ENCODE results near the gene TMEM181. TPM values are rescaled to one million over a fixed set of nuclear protein-coding genes. Genes with fewer than 3 reads are reported as not detected.
"Not testable (repeated sequence)": the region's sequence is repeated elsewhere in the genome, so short reads cannot be mapped to it uniquely, and the experiment has no call there.

TMEM181 gene
- total RNA-seq, 2 experiments from 2014 or later, result 8.3 to 9.9 TPM

DNA sequence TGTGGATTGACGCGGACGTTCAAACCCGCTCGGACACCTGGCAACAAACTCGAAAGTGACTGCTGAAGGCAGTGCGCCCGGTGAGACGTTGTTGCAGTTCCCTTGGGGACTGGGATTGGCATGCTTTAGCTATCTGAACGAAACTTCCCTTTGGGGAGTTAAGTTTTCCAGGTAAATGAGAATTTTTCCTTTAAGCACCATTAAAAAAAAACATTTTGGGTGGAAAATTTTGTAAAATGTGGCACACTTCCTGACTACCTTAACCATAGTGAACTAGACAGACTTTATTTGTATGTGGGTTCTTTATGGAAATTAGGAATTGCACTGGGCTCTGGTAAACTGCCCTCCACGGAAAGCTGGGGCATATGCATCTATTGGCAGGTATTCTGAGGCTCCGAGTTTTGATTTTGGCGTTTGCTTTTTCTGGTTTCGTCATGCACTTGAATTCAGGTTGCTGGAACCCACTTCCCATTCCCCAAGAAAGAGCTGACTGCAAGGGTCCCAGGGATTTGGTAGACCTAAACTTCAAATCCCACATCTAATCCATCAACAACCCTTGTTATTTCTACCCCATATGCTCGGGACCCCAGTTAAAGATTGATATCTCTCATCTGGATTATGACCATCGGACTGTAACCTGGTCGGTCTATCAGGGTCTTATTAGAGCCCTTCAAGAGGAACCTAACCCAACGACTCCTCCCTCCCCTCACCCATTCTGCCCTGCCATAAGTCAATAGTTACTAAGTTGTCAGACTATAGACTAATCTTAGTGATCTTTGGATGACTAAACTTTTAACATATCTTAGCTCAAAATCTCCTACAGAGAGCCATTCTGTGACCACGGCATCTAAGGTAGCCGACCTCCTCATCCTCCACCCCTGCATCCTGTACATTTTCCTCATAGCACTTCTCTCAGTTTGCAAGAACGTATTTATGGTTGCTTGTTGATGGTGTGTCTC lies 85.5 kb downstream of the TMEM181 start:
- peak overlapping the region; percentile 94 for H3K27ac Mint-ChIP-seq
- peaks cover 71% of the 10 kb centered on the region for H3K4me1 Mint-ChIP-seq
- POLR2A ChIA-PET, result interaction anchor here (0.6 to 4.0 kb wide), 6 partner anchors 7 to 373 kb away, joined by 3 to 71 read pairs (median 6); no protein-coding TSS in a partner anchor
- CTCF ChIA-PET, result interaction anchor here (0.6 to 2.8 kb wide), 9 partner anchors 8 to 459 kb away, joined by 3 to 11 read pairs (median 4); no protein-coding TSS in a partner anchor
- intact Hi-C loops (cut with DNase I, micrococcal nuclease), result loop anchor here (1.0 to 10.0 kb wide), 14 partner anchors 8 to 1861 kb away; partner anchors contain the start of genes GTF2H5 (in 1 of the 2), SERAC1 (in 1 of the 2), SNX9 (in 1 of the 2) and TAGAP (in 1 of the 2)
- peak; percentile 9 for ATAC-seq
- peaks cover 2% of the 10 kb centered on the region for H3K9me3 Mint-ChIP-seq (ENCODE audit: low read depth)
- H3K27me3 Mint-ChIP-seq, result no peaks in the 10 kb centered on the region
- H3K4me3 Mint-ChIP-seq, result peak overlapping the region; percentile 99
- H3K36me3 Mint-ChIP-seq (ENCODE audit: low read depth), result peaks cover 43% of the 10 kb centered on the region
- DNase-seq, result peak; percentile 57

GRCh38 chr6:158646023-158646910 lies 86.4 kb downstream of the TMEM181 start:
- Mint-ChIP-seq H3K36me3 (ENCODE audit: low read depth) (peaks cover 41% of the 10 kb centered on the region), H3K4me1 (peaks cover 66% of the 10 kb centered on the region), H3K9me3 (ENCODE audit: low read depth) (peaks cover 2% of the 10 kb centered on the region), H3K27ac (peak overlapping the region; percentile 94), H3K27me3 (no peaks in the 10 kb centered on the region), H3K4me3 (peak overlapping the region; percentile 99)
- no peak for ATAC-seq
- intact Hi-C loops (cut with DNase I, micrococcal nuclease), result loop anchor here (5.0 to 10.0 kb wide), 7 partner anchors 206 to 1861 kb away; partner anchors contain the start of genes SNX9 (in 1 of the 2) and TAGAP (in 1 of the 2)
- ChIA-PET POLR2A (interaction anchor here (4.0 kb wide), 1 partner anchor 7 kb away, joined by 71 read pairs; no protein-coding TSS in a partner anchor), CTCF (interaction anchor here (0.6 to 2.8 kb wide), 8 partner anchors 9 to 458 kb away, joined by 3 to 9 read pairs (median 4); no protein-coding TSS in a partner anchor)
- DNase-seq, result peak; percentile 18

- intact Hi-C loops (cut with DNase I, micrococcal nuclease), result loop anchor here (5.0 to 10.0 kb wide), 7 partner anchors 205 to 1863 kb away; partner anchors contain the start of genes SNX9 (in 1 of the 2) and TAGAP (in 1 of the 2)
- DNase-seq (peak; percentile 4), ATAC-seq (no peak)
- no peak overlapping the region for H3K4me3 Mint-ChIP-seq
- peaks cover 60% of the 10 kb centered on the region for H3K4me1 Mint-ChIP-seq
- ChIA-PET CTCF (interaction anchor here (0.7 to 1.3 kb wide), 3 partner anchors 13 to 395 kb away, joined by 3 to 5 read pairs (median 5); no protein-coding TSS in a partner anchor), POLR2A (no interaction called here)
- H3K27me3 Mint-ChIP-seq, result no peaks in the 10 kb centered on the region
- H3K27ac Mint-ChIP-seq, result peak overlapping the region; percentile 80
- H3K9me3 Mint-ChIP-seq (ENCODE audit: low read depth), result peaks cover 2% of the 10 kb centered on the region
- H3K36me3 Mint-ChIP-seq (ENCODE audit: low read depth), result peaks cover 40% of the 10 kb centered on the region
Observed at GRCh38 chr6:158647501-158647900, 87.6 kb downstream of the TMEM181 start.

DNA sequence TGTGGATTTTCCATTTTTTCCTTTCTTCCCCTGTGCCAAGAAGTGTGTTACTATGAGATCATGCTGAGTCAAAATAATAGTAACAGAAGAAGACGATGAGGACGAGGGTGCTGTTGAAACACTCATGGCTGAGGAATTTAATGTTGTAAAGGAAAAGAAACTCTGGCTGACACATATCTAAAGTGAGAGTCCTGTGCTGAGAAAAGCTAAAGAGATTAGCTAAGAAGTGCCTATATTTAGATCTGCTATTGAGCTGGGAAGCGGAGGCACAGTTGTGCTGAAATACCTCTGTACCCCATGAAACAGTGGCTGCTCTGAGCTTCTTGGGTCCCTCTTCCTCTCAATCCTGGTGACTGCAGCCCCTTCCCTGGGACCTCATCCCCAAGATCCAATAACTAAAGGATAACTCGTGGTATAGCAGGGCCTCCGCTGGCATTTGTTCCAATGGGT lies 88.8 kb downstream of the TMEM181 start:
- Mint-ChIP-seq H3K27me3 (no peaks in the 10 kb centered on the region), H3K4me1 (peaks cover 64% of the 10 kb centered on the region), H3K4me3 (peak overlapping the region; percentile 81), H3K9me3 (ENCODE audit: low read depth) (peaks cover 2% of the 10 kb centered on the region), H3K27ac (peak overlapping the region; percentile 88), H3K36me3 (ENCODE audit: low read depth) (peaks cover 42% of the 10 kb centered on the region)
- CTCF ChIA-PET, result interaction anchor here (1.3 to 1.8 kb wide), 2 partner anchors 11 to 42 kb away, joined by 4 to 7 read pairs; no protein-coding TSS in a partner anchor
- intact Hi-C loops (cut with DNase I, micrococcal nuclease), result loop anchor here (1.0 to 10.0 kb wide), 17 partner anchors 168 to 1864 kb away; partner anchors contain the start of genes SNX9 (in 1 of the 2), TAGAP (in 1 of the 2) and WTAP (in 1 of the 2)
- POLR2A ChIA-PET, result interaction anchor here (0.5 to 1.9 kb wide), 15 partner anchors 10 to 451 kb away, joined by 4 to 21 read pairs (median 5); partner anchors contain the start of gene EZR
- ATAC-seq (peak; percentile 21), DNase-seq (peak; percentile 60)

DNA sequence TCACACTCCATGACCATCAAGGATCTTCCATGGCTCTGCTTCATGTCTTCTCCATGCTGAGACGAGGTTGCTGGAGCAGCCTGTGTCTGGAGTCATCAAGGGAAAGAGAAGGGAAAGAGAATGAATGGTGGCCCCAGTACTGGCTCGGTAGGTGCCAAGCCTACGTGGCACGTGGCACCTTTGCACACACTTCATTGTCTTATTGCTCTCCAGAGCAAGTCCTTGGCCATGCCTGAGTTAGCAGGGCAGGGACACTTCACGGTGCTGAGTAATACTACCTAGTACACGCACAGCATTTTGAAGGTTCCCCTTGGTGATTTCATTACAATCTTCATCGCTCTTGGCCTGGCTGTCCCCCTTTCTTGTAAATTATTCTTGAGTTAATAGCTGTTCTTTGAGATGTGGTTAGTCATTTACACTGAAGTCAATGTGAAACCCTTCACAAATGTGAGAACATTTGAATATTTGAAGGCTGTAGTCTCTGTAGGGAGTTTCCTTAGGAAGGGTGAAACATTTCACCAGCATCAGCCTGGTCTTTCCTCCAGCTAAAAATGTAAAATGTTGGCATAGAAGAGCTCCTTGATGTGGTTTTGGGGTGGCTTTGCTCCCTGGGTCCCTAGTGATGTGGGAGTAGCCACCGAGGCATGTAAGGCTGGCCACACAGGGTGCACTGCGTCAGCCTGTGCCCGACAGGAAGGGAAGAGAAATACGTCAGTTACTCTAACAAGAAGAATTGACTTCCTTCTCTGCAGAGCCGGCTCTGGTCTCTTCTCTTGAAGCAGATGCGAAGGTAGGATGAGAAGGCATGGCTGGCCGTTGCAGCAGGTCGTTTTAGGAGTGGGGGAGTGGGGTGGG lies 89.6 kb downstream of the TMEM181 start, which contains the start of gene SYTL3:
Gene SYTL3, plus strand, starts transcription at position 766 of the 855 bp plus-strand sequence. CDS start 13,215 bp downstream, outside the sequence.
- no peaks in the 10 kb centered on the region for H3K27me3 Mint-ChIP-seq
- intact Hi-C loops (cut with DNase I, micrococcal nuclease), result loop anchor here (1.0 to 10.0 kb wide), 20 partner anchors 167 to 1865 kb away; partner anchors contain the start of genes SNX9 (in 1 of the 2), SOD2 (in 1 of the 2), SYNJ2 (in 1 of the 2) and TAGAP (in 1 of the 2)
- ChIA-PET CTCF (interaction anchor here (1.3 to 1.8 kb wide), 2 partner anchors 10 to 42 kb away, joined by 4 to 7 read pairs; no protein-coding TSS in a partner anchor), POLR2A (interaction anchor here (0.6 to 1.9 kb wide), 14 partner anchors 9 to 441 kb away, joined by 3 to 21 read pairs (median 5); partner anchors contain the start of genes EZR and TAGAP)
- DNase-seq, result peak; percentile 93
- peak within 1 kb of the TSS; percentile 88 for H3K27ac Mint-ChIP-seq
- H3K4me1 Mint-ChIP-seq, result peaks cover 72% of the 10 kb centered on the region
- peaks cover 47% of the 10 kb centered on the region for H3K36me3 Mint-ChIP-seq (ENCODE audit: low read depth)
- peak; percentile 62 for ATAC-seq
- peak within 1 kb of the TSS; percentile 81 for H3K4me3 Mint-ChIP-seq
- H3K9me3 Mint-ChIP-seq (ENCODE audit: low read depth), result peaks cover 2% of the 10 kb centered on the region

DNA sequence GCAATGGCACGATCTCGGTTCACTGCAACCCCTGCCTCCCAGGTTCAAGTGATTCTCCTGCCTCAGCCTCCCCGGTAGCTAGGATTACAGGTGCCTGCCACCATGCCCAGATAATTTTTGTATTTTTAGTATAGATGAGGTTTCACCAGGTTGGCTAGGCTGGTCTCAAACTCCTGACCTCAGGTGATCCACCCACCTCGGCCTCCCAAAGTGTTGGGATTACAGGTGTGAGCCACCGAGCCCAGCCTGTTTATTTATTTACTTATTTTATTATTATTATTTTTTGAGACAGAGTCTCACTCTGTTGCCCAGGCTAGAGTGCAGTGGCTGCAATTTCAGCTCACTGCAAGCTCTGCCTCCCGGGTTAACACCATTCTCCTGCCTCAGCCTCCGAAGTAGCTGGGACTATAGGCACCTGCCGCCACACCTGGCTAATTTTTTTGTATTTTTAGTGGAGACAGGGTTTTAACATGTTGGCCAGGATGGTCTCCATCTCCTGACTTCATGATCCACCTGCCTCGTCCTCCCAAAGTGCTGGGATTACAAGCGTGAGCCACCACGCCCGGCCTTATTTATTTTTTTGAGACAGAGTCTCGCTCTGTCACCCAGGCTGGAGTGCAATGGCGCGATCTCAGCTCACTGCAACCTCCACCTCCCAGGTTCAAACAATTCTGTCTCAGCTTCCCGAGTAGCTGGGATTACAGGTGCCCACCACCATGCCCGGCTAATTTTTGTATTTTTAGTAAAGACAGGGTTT lies 92.3 kb downstream of the TMEM181 start:
- H3K9me3 Mint-ChIP-seq (ENCODE audit: low read depth); DNase-seq; ATAC-seq; H3K27me3 Mint-ChIP-seq: not testable (repeated sequence)
- intact Hi-C loops (cut with DNase I, micrococcal nuclease), result loop anchor here in 1 of 2 experiments (2.0 to 5.0 kb wide), 4 partner anchors 347 to 1040 kb away; partner anchors contain the start of genes SOD2 and SYNJ2
- H3K27ac Mint-ChIP-seq, result peak overlapping the region; percentile 99
- CTCF ChIA-PET, result interaction anchor here (0.6 to 1.8 kb wide), 5 partner anchors 8 to 366 kb away, joined by 3 to 11 read pairs (median 3); partner anchors contain the start of gene DYNLT1
- H3K36me3 Mint-ChIP-seq (ENCODE audit: low read depth), result peaks cover 68% of the 10 kb centered on the region
- H3K4me3 Mint-ChIP-seq, result peak overlapping the region; percentile 81
- POLR2A ChIA-PET, result interaction anchor here (0.8 to 2.4 kb wide), 5 partner anchors 8 to 365 kb away, joined by 3 to 71 read pairs (median 9); partner anchors contain the start of gene DYNLT1
- peaks cover 74% of the 10 kb centered on the region for H3K4me1 Mint-ChIP-seq

DNA sequence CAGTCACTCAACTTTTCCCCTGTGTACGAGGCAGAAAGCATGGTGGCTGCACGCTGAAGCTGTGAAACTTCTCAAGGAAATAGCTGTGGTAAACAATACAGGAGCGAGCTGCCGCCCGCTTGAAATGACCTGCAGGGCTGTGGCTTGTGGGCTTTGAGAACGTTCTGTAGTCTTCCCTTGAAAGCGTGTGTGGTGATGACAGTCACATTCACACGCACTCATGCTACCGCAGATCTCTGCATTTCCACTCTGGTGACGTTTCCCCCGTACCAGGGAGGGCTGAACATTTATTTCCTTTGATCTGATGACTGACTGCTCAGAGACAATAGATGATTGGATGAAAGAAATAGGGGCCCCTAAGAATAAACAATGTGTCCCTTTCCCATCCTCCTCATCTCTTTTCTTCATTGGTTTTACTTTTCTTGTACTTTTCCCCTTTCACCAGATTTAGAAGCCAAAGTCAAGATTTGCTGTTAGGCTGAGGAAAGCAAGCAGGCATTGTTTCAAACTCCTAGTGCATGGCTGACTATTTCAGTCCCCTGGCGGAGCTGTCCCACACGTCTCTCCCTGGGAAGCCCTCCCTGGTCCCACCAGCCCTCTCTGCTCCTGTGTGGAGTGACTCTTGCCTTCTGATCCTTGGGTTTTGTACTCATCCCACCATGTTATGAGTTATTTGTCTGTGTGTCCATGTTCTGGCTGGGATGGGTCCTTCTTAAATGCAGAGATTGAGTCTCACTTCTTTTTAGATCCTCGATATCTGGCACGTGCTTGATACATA lies 93.9 kb downstream of the TMEM181 start:
- no peaks in the 10 kb centered on the region for H3K9me3 Mint-ChIP-seq (ENCODE audit: low read depth)
- H3K27ac Mint-ChIP-seq, result peak overlapping the region; percentile 99
- CTCF ChIA-PET, result interaction anchor here (0.5 to 1.8 kb wide), 6 partner anchors 10 to 1107 kb away, joined by 3 to 11 read pairs (median 3); partner anchors contain the start of gene DYNLT1
- POLR2A ChIA-PET, result interaction anchor here (0.6 to 2.4 kb wide), 9 partner anchors 10 to 446 kb away, joined by 3 to 71 read pairs (median 8); partner anchors contain the start of gene DYNLT1
- intact Hi-C loops (cut with DNase I, micrococcal nuclease), result loop anchor here (1.0 to 5.0 kb wide), 12 partner anchors 8 to 1039 kb away; partner anchors contain the start of genes DYNLT1 (in 1 of the 2), SOD2 (in 1 of the 2) and SYNJ2 (in 1 of the 2)
- H3K36me3 Mint-ChIP-seq (ENCODE audit: low read depth), result peaks cover 71% of the 10 kb centered on the region
- peak overlapping the region; percentile 81 for H3K4me3 Mint-ChIP-seq
- peaks cover 64% of the 10 kb centered on the region for H3K4me1 Mint-ChIP-seq
- DNase-seq (peak; percentile 94), ATAC-seq (peak; percentile 47)
- H3K27me3 Mint-ChIP-seq, result no peaks in the 10 kb centered on the region

- ATAC-seq, result no peak
- intact Hi-C loops (cut with DNase I, micrococcal nuclease), result loop anchor here in 1 of 2 experiments (5.0 kb wide), 3 partner anchors 422 to 1038 kb away; partner anchors contain the start of genes SOD2 and SYNJ2
- Mint-ChIP-seq H3K36me3 (ENCODE audit: low read depth) (peaks cover 79% of the 10 kb centered on the region), H3K4me3 (peak overlapping the region; percentile 81), H3K27me3 (no peaks in the 10 kb centered on the region), H3K4me1 (peaks cover 64% of the 10 kb centered on the region), H3K27ac (peak overlapping the region; percentile 99), H3K9me3 (ENCODE audit: low read depth) (no peaks in the 10 kb centered on the region)
- ChIA-PET POLR2A (interaction anchor here (0.7 kb wide), 1 partner anchor 1080 kb away, joined by 3 read pairs; no protein-coding TSS in a partner anchor), CTCF (interaction anchor here (1.2 to 1.3 kb wide), 2 partner anchors 8 to 10 kb away, joined by 3 to 4 read pairs; partner anchors contain the start of gene DYNLT1)
- DNase-seq, result no peak
Observed at GRCh38 chr6:158654498-158654897, 94.6 kb downstream of the TMEM181 start.
